M059J (cell line): ENCODE data around the gene KBTBD13. TPM values are rescaled to one million over a fixed set of nuclear protein-coding genes. Genes with fewer than 3 reads are reported as not detected.

Experiments used
- DNase-seq: peaks from one replicate; pipeline ENCODE4 v3.0.0-alpha.2; 2012; ENCODE audit warnings: low read depth
- total RNA-seq: library from RNA; depleted of rRNA; stranded (reverse); fragments of >200 nt; shearing (Covaris generic); gene quantifications from 2 replicates; pipeline ENCODE4 v1.2.3, GENCODE V29; 2014; rRNA removed

Gene KBTBD13
- not detected in 2 replicates for total RNA-seq

DNA sequence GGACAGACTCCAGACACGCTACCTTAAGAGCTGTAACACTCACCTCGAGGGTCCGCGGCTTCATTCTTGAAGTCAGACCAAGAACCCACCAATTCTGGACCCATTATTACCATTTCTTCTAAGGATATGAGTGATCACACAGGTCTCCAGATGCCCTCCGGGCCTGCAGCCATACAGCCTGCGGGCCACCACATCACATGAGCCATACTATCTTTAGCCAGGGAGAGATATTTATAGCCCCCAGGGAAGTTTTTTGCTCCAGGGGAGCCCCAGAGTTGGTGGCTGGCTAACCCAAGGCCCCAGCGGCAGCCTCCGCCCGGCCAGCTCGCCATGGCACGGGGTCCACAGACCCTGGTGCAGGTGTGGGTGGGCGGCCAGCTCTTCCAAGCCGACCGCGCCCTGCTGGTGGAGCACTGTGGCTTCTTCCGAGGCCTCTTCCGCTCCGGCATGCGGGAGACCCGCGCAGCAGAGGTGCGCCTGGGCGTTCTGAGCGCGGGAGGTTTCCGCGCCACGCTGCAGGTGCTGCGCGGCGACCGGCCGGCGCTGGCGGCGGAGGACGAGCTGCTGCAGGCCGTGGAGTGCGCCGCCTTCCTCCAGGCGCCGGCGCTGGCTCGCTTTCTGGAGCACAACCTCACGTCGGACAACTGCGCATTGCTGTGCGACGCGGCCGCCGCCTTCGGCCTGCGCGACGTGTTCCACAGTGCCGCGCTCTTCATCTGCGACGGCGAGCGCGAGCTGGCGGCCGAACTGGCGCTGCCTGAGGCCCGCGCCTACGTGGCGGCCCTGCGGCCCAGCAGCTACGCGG, at the start of gene KBTBD13:
Gene KBTBD13 (plus strand): TSS at position 261 of the 805 bp plus-strand sequence. CDS start 70 bp downstream, at position 331.
- no peak for DNase-seq

DNA sequence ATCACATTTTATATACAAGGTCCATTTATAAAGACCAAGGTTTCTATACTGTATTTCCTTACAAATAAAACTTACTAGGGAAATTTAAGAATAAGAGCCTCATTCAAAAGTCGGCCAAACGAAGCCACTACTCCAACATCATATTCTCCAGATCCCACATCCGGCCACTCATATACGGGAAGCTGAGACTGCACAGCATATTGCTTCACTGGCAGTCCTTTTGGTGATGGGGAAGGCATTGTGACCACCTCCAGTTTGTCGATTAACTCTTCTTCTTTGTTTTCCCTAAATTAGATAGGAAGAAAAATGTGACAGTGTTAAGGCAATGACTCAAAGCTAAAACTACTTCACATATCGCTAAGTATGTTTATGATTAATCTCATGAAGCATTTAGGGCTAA, 49.8 kb upstream of the KBTBD13 start:
- DNase-seq: no peak

DNA sequence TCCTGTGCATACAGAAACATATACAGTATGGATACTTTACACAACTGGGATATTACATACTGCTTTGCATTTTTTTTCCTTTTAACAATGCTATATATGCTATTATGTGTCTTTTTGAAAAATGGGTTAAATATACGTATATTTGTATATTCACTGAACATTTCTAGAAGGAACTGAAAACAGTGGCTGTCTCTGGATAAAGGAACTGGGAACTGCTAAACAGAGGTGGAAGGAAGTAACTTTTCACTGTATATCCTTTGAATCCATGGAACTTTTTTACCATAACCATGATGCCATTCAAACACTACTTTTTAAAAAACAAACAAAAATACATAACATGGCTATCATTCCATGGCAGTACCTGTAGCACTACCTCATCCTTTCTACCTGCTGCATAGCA, 49.0 kb upstream of the KBTBD13 start:
- no peak for DNase-seq

DNA sequence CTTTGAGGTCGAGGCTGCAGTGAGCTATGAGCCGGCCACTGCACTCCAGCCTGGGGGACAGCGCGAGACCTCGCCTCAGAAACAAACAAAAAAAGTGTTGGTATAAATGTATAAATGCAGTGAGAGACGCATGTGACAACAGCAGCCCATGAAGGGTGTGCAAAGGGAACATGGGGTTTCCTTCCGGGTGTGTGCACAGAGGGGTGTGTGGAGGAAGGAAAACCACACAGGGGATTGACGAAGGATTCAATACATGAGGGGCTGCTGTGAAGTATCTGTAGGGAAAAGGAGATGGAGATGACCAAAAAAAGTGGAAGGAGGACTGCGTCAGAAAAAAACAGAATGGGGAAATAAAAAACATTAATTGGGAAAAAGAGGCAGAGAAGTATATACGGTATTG, 48.2 kb upstream of the KBTBD13 start:
- no peak for DNase-seq

DNA sequence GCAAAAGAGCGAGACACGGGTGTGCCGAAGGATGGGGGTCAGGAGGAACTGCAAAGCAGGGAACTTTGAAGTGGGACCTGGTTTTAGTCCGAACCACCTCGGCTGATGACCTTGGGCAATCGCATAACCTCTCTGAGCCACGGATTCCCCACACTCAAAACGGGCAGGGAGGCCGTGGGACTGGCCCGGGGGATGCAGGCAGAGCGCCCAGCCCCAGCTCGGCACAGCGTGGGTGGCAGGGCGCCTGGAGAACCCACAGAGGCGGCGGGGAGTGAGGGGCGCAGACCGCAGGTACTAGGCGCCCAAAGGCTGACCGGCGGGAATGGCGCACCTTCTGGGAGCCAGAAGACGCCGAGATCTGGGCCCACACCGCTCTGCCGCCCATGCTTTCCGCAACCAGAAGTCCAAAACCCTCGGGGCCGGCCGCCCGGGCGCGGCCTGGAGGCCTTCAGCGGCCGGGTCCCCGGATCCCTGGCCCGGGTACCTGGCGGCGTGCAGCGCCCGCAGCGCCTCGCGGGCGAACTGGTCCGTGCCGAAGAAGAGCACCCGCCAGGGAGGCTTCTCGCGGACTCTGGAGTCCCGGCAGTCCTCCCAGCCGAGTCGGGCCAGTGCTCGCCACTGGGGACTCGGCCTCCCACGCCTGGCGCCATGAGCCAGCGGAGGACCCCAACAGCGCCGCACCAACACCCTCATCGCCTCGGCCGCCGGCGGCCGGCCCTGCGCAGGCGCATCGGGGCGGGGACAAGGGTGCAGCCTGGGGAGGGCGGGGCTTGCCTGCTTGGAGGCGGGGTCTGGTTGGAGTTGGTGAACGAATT, 47.4 kb upstream of the KBTBD13 start, which contains the start of gene MTFMT:
Gene MTFMT (minus strand): TSS at position 719 of the 815 bp plus-strand sequence. CDS start 26 bp downstream, at position 693.
- DNase-seq: peak; percentile 77

DNA sequence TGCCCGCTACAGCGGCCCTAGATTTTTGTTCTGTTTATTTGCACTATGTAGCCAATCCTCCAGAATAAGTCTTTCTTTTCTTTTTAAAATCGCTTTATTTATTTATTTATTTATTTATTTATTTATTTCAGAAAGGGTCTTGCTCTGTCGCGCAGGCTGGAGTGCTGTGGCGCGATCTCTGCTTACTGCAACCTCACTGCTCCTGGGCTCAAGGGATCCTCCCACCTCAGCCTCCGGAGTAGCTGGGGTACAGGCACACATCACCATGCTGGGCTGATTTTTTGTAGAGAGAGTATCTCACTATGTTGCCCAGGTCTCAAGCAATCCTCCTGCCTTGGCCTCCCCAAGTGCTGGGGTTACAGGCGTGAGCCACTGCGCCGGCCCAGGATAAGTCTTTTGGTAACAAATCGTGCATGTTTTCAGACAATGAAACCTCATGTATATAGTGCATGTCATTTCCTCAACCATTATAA, 46.8 kb upstream of the KBTBD13 start:
- DNase-seq: no peak

DNA sequence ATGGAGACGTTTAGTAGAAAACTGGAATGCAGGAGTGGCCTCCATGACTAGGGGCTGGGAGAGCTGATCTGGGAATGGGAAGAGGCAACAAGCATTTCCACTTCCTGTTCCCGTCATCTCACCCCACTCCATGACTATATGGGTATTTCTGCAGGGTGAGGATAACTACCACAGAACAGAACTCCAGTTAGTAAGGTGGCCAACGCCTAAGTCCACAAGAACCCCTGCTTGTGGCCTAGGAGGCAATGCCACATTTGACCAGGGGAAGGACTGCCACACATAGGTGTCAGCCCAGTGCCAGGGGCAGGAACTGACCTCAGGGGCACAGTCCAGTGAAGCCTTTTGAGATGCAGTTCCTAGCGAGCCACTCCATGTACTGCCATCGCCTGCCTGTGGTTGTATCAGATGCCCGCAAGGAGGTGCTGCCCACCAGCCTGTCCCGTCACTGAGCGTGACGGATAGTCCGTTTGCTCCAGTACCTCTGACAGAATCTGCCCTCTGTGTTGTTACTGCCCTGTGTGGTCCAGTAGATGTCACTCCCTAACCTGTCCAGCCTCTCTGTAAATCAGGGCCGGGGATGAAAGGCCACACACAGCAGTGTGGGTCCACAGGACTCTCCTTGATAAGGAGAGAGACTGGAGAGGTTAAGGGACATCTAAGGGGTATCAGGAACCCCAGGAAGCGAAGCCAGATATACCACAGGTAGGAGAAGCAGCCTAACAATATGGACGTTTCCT, 43.6 kb upstream of the KBTBD13 start:
- peak; percentile 83 for DNase-seq

DNA sequence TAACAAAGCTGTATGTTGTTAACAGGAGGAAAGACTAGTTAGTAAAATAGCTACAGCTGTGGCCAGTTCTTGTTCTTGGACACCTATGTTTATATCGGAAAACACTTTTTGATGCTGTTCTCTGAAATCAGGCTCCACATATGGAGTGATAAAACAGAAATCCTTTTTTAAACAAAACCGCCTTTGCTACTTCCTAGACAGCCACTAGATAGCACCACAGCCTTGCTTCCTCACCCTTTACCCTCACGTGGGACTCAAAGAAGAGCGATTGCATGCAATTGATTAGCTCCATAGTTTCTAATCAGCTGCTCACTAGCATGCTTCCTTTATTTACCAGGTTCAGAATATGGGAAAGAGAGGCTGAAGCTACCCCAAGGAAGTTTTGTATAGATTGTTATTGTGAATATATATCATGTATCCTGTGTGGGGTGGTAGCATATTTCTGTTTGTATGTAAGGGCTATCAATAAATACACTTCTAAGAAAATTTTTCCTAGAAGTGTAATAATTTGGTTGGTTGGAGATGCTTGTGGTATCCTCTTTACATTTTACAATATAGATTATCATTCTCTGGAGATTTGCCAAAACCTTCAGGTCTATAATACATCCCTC, 42.8 kb upstream of the KBTBD13 start:
- peak; percentile 46 for DNase-seq

DNA sequence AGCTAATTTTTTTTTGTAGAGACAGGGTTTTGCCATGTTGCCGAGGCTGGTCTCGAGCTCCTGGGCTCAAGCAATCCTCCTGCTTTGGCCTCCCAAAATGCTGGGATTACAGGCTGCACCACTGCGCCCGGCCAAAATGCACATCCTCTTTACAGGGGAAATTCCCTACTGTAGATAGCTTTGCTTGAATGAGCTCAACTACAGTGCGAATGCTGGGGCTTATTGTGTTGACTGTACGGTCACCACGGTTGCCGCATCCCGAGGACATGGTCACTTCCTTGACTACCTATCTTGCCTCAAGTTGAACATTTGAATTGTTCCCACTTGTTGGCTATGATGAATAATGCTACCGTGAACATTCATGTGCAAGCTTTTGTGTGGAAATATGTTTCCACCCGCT, 41.8 kb upstream of the KBTBD13 start:
- no peak for DNase-seq

DNA sequence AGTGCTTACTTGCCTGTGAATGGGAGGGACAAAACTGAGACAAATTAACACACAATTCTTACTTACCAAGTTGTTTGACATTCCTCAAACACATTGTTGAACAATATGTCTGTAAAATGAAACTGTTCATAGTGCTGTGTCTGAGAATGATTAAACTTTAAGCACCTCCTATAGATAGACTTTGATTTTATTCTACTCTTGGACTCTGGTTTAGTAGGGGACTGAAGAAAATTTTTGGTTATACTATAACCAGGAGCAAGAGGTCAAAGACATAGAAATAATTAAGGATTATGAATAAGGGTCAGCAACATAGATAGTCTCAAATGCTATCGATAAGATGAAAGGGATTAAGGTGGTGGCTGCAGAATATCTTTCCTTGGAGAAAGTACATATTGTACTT, 39.2 kb upstream of the KBTBD13 start:
- no peak for DNase-seq

DNA sequence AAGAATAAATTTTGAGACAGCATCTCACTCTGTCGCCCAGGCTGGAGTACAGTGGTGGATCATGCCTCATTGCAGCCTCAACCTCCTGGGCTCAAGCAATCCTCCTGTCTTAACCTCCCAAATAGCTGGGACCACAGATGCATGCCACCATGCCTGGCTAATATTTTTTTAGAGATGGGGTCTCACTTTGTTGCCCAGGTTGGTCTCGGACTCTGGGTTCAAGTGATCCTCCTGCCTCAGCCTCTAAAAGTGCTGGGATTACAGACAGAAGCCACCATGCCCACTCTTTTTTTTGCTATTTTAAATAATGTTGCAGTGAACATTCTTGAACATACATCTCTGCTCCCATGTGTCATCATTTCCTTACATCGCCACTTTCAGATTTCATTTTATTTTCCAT, 38.1 kb upstream of the KBTBD13 start:
- DNase-seq: no peak

DNA sequence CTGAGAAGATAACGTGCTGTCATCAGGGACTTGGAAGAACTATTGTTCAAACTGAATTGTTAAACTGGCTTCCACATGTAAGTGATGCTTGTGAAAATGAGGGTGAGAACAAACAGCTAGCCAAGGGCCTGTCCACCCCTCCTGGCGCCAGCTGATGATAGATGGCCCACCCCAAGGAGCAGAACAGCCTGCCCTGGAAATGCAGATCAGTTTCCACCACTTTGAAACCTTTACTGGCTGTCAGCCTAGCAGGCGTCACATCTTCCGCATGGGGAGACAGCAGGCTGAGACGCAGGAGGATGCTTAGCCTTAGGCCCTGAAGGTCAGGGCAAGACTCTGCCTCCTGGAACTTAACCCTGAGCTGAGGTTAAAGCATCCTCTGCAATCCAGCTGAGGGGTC, 37.7 kb upstream of the KBTBD13 start:
- DNase-seq: no peak

DNA sequence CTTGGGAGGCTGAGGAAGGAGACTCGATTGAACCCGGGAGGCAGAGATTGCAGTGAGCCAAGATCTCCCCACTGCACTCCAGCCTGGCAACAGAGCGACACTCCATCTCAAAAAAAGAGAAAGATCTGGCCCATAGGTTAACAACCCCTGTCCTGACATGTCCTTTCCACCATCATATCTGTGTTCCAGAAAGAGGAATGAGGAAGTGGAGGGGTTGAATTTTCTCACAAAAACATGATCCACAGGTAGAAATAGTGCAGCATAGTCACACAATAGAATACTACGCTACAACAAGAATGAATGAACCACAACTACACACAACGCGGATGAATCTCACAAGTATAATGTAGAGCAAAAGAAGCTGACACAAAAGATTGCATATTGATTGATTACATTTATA, 36.1 kb upstream of the KBTBD13 start:
- no peak for DNase-seq

DNA sequence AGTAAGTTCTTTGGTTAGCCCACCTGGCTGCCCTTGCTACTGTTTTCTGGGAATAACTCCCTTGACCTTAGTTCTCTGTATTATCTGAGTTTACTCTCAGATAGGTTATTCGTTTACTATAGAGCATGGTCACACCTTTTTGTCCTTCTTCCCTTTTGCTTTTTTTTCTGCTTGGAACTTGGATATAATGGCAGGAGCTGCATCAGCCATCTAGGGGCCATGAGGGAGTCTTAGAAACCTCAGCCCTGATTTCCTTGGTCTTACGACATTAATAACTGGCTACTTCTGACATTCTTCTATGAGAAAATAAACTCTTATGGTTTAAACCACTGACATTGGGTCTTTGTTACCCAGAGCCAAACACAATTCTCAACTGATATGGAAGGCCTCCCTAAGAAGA, 34.8 kb upstream of the KBTBD13 start:
- no peak for DNase-seq

DNA sequence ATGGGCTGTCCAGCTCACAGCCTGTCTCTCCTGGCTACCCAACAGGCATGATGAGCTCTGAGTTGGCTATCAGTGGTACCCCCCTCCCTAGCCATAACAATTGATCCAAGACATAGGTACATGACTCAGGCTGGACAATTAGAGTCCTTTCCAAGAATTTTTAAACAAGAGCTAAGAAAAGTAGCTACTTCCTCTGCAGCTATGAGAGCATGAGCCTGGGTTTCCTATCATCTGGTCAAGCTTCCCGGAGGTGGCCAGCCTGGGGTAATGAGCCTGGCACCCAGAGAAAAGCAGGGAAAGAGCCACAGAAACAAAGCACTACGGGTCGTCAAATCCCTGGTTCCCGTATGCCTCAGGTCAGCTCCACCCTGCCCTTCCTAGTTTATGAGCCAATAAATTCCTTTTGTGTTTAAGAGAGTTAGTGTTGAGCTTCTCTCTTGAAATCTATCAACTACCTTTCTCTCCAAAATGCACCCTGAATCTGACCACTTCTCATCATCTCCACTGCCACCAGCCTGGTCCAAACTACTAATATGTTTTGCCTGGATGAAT, 33.7 kb upstream of the KBTBD13 start:
- DNase-seq: peak; percentile 9

DNA sequence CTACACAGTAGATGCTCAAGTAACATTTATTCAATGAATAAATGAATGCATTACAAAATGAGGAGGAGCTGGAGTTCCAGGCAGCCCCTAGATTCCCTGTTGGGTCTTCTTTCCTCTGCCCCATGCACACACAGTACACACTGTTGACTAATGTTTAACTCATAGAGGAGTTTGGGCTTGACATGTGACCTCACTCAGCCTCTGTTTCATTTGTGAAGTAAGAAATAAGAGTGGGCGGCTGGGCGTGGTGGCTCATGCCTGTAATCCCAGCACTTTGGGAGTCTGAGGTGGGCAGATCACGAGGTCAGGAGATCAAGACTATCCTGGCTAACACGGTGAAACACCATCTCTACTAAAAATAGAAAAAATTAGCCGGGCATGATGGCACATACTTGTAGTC, 32.3 kb upstream of the KBTBD13 start:
- DNase-seq: peak; percentile 52

DNA sequence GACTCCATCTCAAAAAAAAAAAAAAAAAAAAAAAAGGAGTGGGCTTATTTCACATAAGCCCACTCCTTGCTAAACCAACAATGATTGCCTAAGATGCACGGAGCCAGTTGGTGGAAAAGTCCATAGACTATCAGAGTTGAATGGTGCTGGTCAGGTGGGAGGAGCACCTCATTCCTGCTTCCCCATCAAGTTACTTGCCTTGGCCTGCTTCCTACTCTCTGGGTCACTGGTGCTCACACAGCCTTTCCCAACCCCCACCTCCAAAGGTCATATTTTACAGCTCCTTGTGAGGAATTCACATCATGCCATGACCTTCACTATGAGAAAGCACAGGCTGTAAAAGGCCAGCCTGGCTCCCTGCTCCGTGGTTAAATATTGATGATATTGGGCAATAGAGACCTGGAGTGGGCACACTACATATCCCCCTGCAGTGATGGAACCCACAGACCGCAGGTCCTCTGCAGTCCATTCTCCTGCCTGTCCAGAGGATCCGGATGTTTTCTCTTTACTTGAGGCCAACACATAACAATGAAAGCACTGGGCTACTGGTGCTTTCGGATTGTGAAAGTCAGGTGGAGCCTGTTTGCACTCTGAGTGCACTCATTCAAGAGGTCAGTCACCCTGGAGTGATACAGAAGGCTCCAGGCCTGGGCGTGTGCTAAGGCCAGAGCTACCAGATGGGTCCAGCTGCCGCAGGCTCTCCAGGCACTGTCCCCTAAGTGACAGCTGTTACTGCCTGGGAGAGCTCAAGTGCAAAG, 31.6 kb upstream of the KBTBD13 start, which contains the start of gene SLC51B:
Gene SLC51B (plus strand): TSS at position 664 of the 758 bp plus-strand sequence. CDS start 4,618 bp downstream, outside the sequence.
- DNase-seq: no peak

DNA sequence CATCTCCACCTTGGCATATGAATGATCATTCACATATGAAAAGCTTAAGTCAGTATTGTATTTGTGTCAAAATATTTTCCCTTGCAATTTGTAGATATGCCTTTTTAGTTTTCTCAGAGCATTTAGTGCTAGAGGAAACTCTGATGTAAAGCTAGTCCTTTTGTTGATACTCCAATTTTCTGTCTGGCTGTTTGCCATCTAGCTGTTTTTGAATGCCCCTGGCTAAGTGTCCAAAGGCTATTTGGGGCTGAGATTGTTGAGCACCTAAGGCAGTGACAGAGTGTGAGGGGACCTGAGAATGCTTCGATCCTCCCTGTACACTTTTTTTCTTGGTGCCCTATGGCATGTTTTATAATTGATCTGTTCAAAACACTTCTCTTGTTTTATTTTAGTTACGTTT, 28.3 kb upstream of the KBTBD13 start:
- DNase-seq: no peak

DNA sequence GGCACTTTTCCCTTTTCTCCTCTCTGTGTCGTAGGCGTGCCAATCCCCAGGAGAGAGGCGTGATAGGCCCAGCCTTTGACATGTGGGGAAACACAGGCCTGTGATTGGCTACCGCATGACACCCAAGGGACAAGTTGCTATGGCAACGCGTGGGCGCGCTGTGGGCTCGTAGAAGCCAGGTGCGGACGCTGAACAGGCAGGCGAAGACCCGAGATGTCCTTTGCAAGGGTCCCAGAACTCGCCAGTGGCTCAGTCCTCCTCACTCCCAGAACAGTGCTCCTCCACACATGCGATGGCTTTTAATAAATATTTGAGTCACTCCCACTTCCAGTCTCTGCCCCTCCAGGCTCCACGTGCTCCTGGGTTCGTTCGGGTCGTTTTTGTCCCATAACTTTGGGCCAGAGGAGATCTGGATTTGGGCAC, 27.1 kb upstream of the KBTBD13 start:
- DNase-seq: peak; percentile 95

DNA sequence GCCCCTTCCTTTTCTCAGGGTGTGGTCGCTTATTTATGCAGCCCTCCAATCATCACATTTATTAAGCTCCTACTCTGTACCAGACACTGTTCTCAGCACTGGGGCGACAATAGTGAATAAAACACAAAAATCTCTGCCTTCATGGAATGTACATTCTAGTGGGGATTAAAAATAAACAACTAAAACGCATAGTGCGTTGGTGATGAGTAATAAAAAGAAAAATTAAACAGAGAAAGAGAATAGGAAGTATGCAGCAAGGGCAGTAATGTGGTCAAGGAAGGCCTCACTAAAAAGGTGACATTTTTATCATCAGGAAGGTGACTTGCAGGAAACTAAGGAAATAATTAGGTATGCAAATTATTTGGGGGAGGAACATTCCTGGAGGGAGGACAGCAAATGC, 26.3 kb upstream of the KBTBD13 start:
- no peak for DNase-seq
